Lower leg skin (tissue), 4 donors: ENCODE results near the gene ORC4. TPM values are rescaled to one million over a fixed set of nuclear protein-coding genes. Genes with fewer than 3 reads are reported as not detected.
A peak's percentile ranks its signal among the peaks of the same experiment; 100 is the strongest.

Experiments
- DNase-seq, 2 donors: peaks; one replicate each; pipeline ENCODE4 v3.0.0-alpha.2; 2019; ENCODE audit warnings: low spot score in 2 of 2
- H3K4me3 ChIP-seq: fragments of 200-600 bp; sonication (generic); 2 replicates; pipeline ENCODE4 v1.5.1; 2017; ENCODE audit warnings: mild to moderate bottlenecking, low read depth; ENCODE audit not compliant: poor library complexity, severe bottlenecking
- POLR2A ChIP-seq, 2 donors: fragments of 450-650 bp; IDR thresholded peaks; one replicate each; pipeline ENCODE4 v1.6.1; 2016 to 2017; ENCODE audit warnings: antibody characterized with exemption in 2 of 2, mild to moderate bottlenecking in 1 of 2, moderate library complexity in 1 of 2
- WGBS, 2 donors: methylation state at CpG; one replicate each; pipeline ENCODE4 v1.1.5; 2018; 5-methylcytosine and 5-hydroxymethylcytosine counted together
- intact Hi-C: fragments of 100-400 bp; cut with DNase I; formaldehyde crosslinking; loops from one replicate; pipeline ENCODE4 v1.15.0; 2023; ENCODE audit warnings: low total_unique reads
- total RNA-seq, 4 donors: library from RNA; depleted of rRNA; stranded (reverse); fragments of >200 nt; gene quantifications; one replicate each; pipeline ENCODE4 v1.1.0, GENCODE V29; 2016
- TF ChIP-seq, protein P1 (sequence below), 3 donors: fragments of 450-650 bp; IDR thresholded peaks; one replicate each; pipeline ENCODE4 v1.5.1; 2016; ENCODE audit warnings: antibody characterized with exemption in 3 of 3, mild to moderate bottlenecking in 3 of 3, moderate library complexity in 2 of 3

ORC4 gene
- total RNA-seq, 4 donors from 2014 or later: 21.6 to 59.4 (median 38.8) TPM

- DNase-seq: no peak
- no peak for TF ChIP-seq POLR2A (IDR thresholded peaks at IDR 0.05)
- TF ChIP-seq, protein P1, sequence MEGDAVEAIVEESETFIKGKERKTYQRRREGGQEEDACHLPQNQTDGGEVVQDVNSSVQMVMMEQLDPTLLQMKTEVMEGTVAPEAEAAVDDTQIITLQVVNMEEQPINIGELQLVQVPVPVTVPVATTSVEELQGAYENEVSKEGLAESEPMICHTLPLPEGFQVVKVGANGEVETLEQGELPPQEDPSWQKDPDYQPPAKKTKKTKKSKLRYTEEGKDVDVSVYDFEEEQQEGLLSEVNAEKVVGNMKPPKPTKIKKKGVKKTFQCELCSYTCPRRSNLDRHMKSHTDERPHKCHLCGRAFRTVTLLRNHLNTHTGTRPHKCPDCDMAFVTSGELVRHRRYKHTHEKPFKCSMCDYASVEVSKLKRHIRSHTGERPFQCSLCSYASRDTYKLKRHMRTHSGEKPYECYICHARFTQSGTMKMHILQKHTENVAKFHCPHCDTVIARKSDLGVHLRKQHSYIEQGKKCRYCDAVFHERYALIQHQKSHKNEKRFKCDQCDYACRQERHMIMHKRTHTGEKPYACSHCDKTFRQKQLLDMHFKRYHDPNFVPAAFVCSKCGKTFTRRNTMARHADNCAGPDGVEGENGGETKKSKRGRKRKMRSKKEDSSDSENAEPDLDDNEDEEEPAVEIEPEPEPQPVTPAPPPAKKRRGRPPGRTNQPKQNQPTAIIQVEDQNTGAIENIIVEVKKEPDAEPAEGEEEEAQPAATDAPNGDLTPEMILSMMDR (IDR thresholded peaks at IDR 0.05): no peak
- H3K4me3 ChIP-seq: no peak overlapping the region
- intact Hi-C loops: no loop called here
- 77 to 89% methylated on average over 2 of the region's 2 CpGs for WGBS, 2 donors
These were observed 2.3 kb upstream of the ORC4 start for GRCh38 chr2:148022882-148023281.

DNA sequence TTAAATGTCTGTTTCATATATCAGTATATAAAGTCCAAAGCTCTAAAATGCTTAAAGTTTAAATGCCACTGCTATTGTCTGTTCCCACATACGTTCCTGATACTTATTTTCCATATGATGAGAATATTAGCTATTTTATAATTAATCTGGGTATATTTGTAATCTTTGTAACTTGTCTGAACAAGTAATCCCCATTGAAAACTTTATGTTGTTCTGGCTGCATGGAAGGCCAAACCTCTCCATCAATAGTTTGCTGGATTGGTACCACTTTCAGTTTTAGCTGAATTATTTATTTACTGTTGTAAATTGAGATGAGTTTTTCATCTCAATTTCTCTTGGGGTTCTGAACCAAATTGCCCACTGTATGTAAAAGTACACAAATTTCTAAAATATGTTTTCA is 1.8 kb upstream of the ORC4 start:
- intact Hi-C loops: no loop called here
- WGBS, 2 donors: 17 to 29% methylated on average over 1 of the region's 1 CpG
- DNase-seq: no peak
- TF ChIP-seq, protein P1 (IDR thresholded peaks at IDR 0.05): no peak
- no peak for TF ChIP-seq POLR2A (IDR thresholded peaks at IDR 0.05)
- H3K4me3 ChIP-seq: no peak overlapping the region

DNA sequence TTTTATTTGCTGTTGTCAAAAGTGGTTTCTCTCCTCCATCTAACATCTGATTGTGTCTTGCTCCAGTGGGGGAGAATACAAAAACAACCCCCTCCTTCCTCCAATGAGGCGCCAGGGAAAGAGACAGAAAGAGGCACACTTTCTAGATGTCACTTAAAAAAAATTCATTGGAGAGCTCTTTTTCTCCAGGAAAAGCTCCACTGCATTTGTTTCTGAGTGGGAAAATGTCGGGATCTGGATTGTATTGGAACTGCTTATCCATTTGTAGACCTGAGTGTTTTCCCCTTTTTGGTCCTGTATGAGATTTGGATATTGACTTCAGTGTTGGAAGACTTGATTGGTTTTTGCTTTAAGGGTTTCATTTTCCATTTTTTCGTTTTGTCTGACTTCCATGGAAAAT is 1.3 kb upstream of the ORC4 start:
- intact Hi-C loops: no loop called here
- TF ChIP-seq, protein P1 (IDR thresholded peaks at IDR 0.05): no peak
- no peak for TF ChIP-seq POLR2A (IDR thresholded peaks at IDR 0.05)
- no peak for DNase-seq
- peak overlapping the region; percentile 71 for H3K4me3 ChIP-seq
- WGBS, 2 donors: 5 to 8% methylated on average over 3 of the region's 3 CpGs

- 0% methylated on average over 11 of the region's 11 CpGs for WGBS, 2 donors
- H3K4me3 ChIP-seq: peak within 1 kb of the TSS; percentile 71
- intact Hi-C loops: no loop called here
- TF ChIP-seq, protein P1 (IDR thresholded peaks at IDR 0.05): no peak
- no peak for TF ChIP-seq POLR2A (IDR thresholded peaks at IDR 0.05)
- DNase-seq: peak in 1 of 2 donors; percentile 27
These were observed 723 bp upstream of the ORC4 start, which contains the start of gene MBD5 for GRCh38 chr2:148021059-148021861. Gene MBD5 (plus strand): TSS chr2:148021091.

GRCh38 chr2:148014616-148015015 is 5.9 kb downstream of the ORC4 start:
- no peak overlapping the region for H3K4me3 ChIP-seq
- WGBS, 2 donors: 85 to 91% methylated on average over 5 of the region's 5 CpGs
- intact Hi-C loops: loop anchor here (10.0 kb wide), 1 partner anchor 650 kb away; no protein-coding TSS in a partner anchor
- TF ChIP-seq, protein P1 (IDR thresholded peaks at IDR 0.05): no peak
- no peak for TF ChIP-seq POLR2A (IDR thresholded peaks at IDR 0.05)
- DNase-seq: no peak
